ENCODE measurements around the gene MERTK.
A peak's percentile ranks its signal among the peaks of the same experiment; 100 is the strongest.
"Not testable (repeated sequence)": the region's sequence is repeated elsewhere in the genome, so short reads cannot be mapped to it uniquely, and the experiment has no call there.

The MERTK gene

DNA sequence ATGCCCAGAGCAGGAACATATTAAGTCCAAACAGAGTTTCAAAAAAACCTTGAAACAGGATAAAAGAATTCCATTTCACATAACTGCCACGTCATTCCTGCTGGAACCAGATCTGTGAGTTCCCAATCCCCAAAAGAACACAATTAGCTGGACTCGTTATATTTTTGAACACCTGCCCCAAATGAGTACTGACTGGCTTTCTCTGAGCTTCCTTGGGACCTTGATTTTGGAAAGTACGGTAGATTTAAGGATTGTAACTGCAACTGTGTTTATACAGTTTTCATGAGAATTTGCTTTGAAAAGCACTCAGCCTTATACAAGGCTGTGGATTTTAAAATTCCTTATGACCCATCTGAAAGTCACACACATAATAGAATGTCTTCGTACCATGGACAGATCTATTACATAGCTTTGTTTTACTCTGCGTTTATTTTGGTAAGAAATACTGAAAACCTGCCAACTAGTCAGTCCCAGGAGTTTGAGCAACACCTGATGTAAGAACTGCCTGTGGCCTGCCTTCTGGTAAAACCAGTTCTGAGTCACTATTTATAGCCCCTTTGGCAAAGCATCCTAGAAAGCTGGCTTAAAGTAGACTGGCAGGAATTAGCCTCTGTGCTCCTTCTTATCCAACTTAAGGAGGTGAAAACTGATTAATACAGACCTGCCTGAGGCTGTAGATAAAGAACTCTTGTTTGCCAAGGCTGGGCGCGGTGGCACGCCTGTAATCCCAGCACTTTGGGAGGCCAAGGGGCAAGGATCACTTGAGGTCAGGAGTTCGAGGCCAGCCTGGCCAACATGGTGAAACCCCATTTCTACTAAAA lies 48.1 kb downstream of the MERTK start:
- peak; percentile 78 for DNase-seq

DNA sequence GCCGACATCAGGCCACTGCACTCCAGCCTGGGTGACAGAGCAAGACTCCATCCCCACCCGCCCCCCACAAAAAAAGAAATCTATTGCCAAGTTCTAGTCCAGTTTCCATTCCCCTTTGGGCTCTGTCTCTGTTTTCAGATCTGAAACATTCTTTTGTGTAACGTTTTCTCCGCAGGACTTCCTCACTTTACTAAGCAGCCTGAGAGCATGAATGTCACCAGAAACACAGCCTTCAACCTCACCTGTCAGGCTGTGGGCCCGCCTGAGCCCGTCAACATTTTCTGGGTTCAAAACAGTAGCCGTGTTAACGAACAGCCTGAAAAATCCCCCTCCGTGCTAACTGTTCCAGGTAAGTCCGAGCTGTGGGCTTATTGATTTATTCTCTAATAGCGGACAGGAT lies 48.8 kb downstream of the MERTK start:
- no peak for DNase-seq

DNA sequence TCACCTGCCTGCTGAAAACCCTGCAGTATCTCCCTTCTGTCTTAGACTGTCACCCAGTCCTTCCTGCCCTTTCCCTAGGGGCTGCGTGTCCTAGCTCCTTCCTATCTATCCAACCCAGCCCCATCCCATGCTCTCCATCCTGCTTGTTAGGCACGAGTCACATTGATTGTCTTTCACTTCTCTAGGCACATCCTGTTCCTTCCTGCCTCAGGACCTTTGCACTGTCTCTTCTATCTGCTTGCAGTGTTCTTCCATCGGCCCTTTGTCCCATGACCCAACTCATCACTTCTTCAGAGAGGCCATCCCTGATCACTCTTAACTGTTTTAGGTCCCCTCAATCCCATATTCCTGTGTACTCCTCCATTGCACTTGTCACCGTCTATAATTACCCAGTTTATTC lies 50.4 kb downstream of the MERTK start:
- DNase-seq: no peak

DNA sequence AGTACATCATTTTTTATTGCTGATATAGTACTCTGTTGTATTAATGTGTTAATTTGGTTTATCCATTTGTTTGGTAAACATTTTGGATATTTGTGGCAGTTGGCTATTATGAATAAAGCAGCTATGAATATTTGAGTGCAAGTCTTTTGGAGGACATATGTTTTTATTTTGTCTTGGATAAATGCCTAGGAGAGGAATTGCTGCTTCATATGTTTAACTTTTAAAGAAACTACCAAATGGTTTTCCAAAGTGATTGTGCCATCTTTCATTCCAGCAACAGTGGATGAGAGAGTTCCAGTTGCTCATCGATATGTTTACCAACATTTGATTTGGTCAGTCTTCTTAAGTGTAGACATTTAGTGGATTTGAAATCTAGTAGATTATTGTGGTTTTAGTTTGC lies 51.8 kb downstream of the MERTK start:
- no peak for DNase-seq

DNA sequence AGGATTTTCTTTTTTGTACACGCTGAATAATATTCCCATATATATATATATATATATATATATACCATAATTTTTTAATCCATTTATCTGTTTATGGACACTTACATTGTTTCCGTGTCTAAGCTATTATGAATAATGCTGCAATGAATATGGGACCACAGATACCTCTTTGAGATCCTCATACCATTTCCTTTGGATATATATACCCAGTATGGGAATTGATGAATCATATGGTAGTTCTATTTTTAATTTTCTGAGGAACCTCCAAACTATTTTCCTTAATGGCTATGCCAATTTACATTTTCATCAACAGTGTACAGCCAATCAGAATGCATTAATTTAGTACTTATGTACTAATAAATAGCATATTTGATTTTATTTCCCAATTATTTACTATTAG lies 53.1 kb downstream of the MERTK start:
- DNase-seq: no peak

DNA sequence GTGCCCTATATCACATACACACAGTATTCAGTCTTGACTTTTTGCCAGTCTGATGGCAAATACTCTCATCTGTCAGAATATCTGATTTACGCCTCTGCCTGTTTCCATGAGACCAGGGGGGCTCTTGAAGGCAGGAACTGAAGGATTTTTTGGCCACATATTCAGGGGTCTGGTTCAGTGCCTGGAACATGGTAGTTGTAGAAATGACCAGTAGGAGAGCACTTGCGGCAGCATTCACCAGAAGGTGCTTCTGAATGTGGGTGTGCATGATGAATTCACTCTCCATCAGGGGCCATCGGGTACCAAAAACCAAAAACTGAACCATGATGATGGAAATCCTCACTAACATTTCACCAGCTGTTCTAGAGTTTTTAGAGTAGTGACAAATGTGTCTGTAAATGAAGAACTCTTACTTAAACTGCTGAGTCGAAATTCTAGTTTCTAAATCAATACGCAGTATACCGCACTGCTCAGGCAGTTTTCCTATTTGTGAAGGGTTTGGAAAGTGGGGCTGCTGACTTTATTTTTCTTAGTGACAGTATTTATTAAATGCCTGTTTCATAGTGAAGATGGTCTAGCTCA lies 54.6 kb downstream of the MERTK start:
- no peak for DNase-seq

DNA sequence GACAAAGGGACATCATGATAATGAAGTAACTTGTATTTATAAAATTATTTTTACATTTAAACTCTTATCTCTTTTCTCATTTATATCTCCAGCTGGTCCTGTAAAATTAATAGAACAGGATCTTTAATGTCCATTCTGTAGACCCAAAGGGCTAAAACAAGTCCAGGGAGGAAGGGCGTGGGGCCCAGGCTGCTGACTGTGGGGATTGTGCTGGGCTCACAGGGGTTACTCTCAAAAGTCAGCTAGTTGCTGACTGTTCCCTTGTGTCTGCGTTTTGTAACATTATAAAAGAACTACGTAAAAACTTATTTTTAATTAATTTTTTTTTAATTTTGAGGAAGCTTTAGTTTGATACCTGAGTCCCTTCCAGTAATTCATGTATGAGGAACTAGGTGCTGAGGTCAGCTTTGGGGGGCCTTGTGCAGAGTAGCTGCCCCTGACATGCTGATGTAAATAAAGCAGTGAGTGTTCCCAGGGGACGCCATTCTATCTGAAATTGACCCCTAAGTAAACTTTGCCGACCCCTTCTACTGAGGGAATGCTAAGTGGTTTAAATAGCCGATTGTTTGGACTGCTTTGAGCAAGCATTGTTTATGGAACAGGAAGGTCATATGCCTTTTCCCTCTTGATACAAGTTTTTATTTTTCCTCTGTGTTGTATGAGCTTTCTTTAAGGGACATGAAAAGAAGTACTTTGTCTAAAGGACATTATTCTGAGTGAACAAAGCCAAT lies 56.4 kb downstream of the MERTK start:
- DNase-seq: no peak

DNA sequence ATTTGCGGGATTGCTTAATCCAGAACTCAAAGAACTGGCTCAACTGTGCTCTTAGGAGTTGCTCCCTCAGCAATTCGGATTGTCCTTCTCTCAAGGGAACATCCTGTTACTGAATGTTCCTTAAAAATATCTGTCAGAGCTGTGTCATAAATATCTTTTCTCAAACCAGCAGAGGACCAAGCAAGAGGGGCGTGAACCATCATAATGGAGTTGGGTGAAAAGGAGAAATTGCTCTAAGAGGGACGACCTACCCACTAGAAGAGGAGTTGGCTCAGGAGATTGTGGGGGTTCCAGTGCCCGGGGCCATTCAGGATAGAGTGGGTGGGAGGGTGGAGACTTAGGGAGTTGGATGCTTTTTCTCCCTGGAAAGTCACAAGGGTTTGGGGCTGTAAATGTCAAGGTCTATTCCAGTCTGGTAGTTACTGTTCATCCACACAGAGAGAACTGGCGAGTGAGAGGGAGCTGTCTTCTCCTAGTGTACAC lies 59.5 kb downstream of the MERTK start:
- no peak for DNase-seq

DNA sequence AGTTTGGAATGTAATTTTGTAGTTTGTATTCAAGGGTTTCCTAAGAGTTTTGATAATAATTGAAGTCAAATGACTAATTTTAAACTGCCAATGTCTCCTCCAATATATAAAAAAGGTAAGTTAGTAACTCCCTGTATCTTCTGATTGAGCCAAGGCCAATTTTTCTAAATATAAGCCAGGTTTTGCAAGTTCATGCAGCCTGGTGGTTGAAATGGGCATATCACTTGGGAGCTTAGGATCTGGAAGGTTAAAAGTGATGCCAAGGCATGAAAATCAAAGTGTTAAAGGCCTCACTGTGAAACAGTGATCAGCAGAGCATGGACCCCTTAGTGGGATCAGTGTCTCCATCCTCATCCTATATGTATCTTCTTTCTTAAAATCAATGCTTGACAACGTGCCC lies 60.5 kb downstream of the MERTK start:
- no peak for DNase-seq

DNA sequence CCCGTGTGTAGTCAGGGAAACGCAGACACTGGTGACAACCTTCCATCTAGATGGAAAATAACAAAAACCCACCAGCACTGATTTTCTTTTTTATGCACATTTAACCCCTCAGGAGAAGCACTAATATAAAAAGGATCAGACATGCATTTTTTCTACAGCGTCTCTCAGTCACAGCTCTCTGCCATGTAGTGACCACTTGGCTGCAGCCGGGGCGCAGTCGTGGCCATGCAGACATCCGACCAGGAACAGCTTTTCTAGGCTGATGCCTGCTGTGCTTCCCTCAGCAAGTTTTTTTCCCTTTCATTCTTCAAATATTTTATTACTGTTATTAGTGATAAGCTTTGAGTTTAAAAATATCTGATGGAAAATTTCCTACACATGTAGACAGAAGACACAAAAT lies 63.3 kb downstream of the MERTK start:
- DNase-seq: no peak

DNA sequence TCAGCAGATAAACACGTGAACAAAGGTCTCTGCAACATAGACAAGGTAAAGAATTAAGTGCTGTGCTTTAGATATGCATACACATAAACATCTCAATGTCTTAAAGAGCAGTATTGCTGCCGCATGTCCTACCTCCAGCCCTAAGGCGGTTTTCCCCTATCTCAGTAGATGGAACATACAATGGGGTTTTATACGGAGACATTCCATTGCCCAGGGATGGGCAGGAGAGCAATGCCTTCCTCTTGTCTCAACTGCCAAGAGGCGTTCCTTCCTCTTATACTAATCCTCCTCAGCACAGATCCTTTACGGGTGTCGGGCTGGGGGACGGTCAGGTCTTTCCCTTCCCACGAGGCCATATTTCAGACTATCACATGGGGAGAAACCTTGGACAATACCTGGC lies 64.7 kb downstream of the MERTK start:
- not testable (repeated sequence) for DNase-seq

DNA sequence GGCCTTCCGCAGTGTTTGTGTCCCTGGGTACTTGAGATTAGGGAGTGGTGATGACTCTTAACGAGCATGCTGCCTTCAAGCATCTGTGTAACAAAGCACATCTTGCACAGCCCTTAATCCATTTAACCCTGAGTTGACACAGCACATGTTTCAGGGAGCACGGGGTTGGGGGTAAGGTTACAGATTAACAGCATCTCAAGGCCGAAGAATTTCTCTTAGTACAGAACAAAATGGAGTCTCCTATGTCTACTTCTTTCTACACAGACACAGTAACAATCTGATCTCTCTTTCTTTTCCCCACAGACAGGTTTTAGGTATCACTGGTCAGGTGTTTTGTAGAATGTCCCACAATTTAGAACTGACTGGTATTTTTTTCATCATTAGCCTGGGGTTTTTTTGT lies 65.1 kb downstream of the MERTK start:
- not testable (repeated sequence) for DNase-seq

DNA sequence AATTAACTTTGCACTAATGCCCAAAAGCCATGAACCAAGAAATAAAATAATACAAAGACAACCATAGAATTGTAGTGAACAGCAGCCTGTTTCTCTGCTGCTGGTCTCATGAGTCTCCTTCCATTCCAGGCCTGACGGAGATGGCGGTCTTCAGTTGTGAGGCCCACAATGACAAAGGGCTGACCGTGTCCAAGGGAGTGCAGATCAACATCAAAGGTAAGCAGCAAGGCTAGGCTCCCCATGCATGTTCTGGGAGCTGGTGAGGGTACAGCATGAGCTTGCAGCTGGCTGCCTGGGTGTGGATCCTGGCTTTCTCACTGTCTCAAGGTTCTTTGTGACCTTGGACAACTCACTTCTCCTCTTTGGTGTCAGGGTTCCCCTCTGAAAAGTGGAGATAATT lies 66.7 kb downstream of the MERTK start:
- DNase-seq: no peak

DNA sequence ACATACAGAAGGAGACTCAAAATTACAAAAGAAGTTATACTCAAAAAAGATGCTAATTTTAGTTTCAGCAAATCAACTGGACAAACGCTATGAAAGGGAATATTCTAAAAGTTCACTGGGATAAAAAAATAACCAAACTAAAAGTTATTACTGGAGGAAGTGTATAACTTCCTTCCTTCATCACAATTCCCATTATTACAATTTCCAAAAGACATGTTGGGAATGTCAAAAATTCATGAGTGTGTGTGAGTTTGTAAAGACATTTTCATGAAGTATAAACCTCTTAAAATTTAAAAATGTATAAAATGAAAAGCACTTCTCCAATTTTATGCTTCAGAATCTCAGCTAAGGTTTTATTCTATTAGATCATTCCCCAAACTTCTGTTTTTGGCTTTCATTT lies 67.8 kb downstream of the MERTK start:
- DNase-seq: no peak

DNA sequence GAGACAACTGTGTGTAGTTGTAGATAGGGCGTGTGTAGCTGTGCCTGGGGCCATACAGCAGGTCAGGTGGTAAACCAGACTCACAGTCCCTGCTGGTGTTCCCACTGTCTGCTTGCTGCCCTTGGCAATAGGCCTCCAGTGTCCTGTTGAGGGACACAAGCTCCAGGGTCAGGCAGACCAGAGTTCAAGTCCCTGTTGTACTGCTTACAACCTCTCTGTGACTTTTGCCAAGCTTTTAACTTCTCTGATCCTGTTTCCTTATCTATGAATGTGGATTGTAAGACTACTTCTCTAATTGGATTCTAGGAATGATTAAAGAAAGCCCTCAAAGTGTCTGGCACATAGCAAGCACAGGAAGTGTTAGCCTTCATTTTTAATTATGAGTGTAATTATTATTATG lies 68.6 kb downstream of the MERTK start:
- DNase-seq: no peak

DNA sequence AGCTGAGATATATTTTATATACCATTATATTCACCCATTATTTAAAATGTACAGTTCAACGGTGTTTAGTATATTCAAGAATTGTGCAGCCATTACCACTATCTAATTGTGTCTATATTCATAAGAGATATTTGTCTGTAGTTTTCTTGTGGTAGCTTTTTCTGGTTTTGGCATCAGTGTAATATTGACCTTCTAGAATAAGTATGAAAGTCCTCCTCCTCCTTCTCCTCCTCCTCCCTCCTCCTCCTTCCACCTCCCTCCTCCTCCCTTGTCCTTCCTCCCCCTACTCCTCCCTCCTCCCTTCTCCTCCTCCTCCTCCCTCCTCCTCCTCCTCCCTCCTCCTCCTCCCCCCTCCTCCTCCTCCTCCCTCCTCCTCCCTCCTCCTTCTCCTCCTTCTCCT lies 72.0 kb downstream of the MERTK start:
- DNase-seq: no peak

DNA sequence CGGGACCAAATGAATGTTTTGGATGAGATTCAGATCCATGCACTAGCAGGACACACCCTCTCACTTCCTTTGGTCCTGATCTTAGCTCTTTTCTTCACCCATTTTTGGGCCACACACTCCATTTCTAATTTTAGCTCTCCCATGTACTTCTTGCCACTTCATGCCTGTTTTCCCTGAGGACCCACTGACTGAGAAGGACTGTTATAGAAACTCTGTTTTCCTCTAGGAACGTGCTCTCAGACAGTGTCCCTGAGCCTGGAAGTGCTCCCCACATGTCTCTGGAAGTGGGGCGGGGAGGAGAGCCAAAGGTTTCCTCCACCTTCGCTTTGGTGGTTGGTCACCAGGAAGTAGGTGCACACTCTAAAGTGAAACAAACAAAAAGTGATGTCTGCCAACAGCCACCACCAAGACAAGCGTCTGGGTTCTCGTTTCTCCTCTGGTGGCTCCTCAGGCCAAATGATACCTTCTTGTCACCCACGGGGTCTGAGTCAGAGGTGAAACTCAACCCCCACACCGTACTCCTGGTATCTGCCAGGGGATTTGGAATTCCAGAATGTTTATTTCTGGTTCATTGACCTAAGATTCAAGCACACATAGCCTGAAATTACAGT lies 74.7 kb downstream of the MERTK start:
- DNase-seq: no peak

DNA sequence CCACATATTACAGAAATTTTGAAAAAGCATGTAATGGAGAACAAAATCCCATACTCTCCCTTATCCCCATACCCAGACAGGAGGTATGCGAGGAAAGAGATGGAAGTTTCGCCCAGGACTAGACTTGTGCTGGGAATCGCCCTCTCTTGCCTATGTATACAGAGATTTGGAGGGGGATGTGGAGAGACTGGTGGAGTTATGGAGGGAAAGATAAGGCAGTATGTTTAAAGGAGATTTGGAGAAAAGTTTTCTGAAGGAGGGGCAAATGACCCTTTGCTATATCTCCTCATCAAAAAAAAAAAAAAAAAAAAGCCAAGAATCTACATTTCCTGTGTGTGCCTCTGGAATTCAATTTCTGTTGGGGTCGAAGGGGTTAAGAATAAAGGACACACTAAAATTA lies 75.3 kb downstream of the MERTK start:
- no peak for DNase-seq

DNA sequence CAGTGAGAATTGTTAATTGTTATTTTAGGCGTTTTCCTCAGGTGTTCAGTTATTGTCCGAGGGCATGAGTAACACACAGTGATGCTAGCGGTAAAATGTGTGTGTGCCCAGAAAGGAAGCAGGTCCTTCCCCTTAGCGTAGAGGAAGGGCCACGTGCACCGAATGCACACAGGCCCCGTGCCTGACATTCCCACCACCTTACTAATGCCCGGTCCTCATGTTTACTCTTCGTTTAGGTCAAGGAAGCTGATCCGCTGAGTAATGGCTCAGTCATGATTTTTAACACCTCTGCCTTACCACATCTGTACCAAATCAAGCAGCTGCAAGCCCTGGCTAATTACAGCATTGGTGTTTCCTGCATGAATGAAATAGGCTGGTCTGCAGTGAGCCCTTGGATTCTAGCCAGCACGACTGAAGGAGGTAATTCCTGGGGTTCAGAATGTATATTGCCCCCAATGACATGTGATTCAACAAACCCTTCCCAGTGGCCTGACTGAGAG lies 76.7 kb downstream of the MERTK start:
- DNase-seq: no peak

DNA sequence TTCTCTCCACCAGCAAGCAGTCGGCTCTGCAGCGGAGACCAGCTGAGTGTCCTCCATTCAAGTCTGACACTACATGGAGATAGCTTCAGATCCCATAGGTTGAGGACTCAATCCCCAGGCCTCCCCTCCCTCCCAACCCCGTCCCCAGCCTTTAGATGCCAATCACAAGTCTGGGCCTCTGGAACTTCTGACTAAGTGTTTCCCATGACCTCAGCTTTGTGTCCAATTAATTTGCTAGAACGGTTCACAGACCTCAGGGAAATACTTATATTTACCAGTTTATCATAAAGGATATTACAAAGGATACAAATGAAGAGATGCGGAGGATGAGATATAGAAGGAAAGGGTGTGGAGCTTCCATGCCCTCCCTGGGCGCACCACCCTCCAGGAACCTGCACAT lies 77.4 kb downstream of the MERTK start:
- no peak for DNase-seq

DNA sequence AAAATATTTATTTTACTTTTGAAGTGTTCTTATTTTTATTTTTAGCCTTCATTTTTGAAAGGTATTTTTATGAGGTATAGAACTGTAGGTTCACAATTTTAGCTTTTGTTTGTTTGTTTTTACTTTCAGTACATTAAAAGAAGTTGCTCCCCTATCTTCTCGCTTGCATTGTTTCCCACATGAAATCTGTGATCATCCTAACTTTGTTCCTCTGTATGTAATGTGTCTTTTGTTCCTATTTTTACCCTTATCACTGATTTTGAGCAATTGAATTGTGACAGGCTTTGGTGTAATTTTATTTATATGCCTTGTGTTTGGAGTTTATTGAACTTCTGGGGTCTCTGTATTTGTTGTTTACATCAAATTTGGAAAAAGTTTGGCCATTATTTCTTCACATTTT lies 78.8 kb downstream of the MERTK start:
- no peak for DNase-seq

DNA sequence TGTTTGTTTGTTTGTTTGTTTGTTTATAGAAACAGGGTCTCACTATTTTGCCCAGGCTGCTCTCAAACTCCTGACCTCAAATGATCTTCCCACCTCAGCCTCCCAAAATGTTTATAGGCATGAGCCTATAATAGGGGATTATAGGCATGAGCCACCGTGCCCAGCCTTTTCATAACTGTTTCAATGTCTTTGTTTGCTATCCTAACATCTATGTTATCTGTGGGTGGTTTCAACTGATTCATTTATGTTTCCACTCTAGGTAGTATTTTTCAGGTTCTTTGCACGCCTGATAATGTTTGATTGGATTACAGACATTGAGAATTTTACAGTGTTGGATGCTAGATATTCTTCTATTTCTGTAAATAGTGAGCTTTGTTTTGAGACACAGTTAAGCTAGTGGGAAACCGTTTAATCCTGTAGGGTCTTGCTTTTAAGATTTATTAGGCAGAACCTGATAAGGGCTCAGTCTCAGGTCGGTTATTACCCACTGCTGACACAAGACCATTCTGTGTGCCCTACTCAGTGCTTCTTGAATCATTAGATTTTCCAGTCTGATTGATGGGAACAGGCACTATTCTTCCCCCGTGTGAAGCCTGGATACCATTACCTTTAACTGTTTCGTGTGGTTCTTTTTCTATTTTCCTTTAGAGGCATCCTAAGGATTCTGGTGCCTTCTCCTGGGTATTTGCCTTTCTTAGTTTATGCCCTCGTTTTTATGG lies 80.2 kb downstream of the MERTK start:
- DNase-seq: no peak

DNA sequence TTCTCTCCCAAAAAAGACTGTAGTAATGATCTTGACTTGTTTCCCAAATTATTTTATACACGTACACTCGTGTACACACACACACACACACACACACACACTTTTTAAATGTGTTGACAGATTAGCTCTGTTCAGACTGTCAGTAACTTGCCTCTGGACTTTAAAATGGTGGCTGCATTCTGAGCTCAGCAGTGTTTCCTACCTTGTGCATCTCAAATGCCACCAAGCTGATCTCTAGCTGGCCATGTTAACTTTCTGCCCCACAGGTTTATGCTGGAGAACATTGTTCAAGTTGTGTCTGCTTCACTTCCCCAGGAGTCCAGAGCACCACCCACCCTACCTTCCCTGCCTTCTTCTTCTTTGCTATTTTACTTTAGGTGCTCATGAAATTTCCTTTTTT lies 83.3 kb downstream of the MERTK start:
- DNase-seq: no peak
